Measurements from ENCODE around the gene ZDHHC13.

The ZDHHC13 gene, protein sequence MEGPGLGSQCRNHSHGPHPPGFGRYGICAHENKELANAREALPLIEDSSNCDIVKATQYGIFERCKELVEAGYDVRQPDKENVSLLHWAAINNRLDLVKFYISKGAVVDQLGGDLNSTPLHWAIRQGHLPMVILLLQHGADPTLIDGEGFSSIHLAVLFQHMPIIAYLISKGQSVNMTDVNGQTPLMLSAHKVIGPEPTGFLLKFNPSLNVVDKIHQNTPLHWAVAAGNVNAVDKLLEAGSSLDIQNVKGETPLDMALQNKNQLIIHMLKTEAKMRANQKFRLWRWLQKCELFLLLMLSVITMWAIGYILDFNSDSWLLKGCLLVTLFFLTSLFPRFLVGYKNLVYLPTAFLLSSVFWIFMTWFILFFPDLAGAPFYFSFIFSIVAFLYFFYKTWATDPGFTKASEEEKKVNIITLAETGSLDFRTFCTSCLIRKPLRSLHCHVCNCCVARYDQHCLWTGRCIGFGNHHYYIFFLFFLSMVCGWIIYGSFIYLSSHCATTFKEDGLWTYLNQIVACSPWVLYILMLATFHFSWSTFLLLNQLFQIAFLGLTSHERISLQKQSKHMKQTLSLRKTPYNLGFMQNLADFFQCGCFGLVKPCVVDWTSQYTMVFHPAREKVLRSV

GRCh38 chr11:19116971-19117759 lies at the start of gene ZDHHC13:
Gene ZDHHC13 (plus strand): TSS chr11:19117168. CDS start chr11:19117250, 82 bp downstream.
- DNase-seq, result peak; percentile 94

DNA sequence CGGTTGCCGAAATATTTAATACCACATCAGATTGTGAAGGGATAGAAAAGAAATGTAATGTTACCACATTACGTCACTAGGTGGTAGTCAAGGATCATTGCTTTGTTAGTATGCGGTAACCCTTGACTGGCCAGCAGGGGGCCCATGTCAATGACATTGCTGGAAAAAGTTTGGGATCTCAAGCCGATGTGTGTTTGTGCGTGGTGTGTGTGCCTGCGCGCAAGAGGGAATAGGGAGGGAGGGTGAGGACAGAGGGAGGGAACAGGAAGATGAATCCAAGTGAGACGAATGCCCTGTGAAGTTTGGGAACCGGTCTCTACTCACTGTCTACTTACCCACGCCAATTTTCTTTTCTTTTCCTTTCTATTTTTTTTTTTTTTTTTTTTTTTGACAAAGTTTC lies 45.7 kb upstream of the ZDHHC13 start:
- DNase-seq, result peak; percentile 40

- DNase-seq, result no peak
Observed at GRCh38 chr11:19072464-19072863, 44.5 kb upstream of the ZDHHC13 start.

DNA sequence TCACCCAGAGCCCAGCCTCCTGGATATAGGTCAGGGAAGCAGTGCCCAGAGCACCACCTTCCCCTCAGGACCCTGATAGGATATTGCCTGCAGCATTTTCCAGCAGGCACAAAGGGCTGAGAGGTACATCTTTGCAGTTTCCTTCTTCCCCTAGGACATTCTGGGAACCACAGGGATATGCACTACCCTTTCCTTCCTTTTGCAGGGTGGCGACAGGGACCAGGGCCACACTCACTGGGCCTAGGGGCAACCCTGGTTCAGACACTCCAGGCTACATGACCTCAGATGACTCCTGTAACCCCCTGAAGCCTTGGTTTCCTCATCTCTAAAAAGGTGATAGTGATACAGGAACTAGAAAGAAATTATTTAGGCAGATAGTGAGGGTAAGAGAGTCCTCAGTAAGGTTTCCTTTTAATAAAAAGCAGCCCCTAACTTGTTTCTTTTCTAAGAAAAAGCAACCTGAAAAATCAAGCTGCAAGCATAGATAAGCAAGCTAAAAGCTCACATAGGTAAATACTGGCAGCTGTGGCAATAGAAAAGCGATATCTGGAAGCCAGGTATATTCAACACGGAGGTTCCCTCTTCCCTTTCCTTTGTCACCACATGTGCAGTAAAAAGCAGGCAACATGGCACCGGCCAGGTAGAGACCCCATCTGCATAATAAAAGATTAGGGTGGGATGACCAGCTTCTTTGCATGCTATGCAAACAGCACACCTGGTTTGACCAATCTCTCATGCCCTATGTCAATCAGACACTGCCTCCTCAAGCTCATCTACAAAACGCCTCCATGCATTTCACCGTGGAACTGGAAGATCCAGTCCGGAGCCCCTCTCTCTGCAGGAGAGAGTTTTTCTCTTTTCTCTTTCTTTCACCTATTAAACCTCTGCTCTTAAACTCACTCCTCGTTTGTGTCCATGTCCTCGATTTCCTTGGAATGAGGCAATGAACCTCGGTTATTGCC lies 43.2 kb upstream of the ZDHHC13 start:
- DNase-seq, result no peak

GRCh38 chr11:19075636-19076035 lies 41.3 kb upstream of the ZDHHC13 start:
- no peak for DNase-seq

GRCh38 chr11:19076744-19077589 lies 40.0 kb upstream of the ZDHHC13 start:
- DNase-seq, result peak; percentile 51

DNA sequence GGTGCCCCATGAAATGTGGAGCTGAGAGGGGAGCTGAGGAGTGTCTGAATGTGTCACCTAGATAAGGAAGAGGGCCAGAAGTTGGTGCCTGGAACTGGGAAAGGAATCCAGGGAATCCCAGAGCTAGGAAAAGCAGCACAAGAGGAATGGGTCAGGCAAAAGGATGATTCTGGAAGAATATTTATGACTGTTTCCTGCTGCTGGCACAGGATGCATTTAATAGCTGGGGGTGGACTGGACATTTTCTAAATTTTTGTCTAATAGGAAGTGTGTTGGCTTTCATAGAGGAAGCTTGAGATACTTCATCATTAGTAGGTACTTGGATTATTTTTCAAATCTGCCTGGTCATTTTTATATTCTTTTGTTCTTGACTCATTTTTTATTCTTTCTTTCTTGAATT lies 39.0 kb upstream of the ZDHHC13 start:
- no peak for DNase-seq

DNA sequence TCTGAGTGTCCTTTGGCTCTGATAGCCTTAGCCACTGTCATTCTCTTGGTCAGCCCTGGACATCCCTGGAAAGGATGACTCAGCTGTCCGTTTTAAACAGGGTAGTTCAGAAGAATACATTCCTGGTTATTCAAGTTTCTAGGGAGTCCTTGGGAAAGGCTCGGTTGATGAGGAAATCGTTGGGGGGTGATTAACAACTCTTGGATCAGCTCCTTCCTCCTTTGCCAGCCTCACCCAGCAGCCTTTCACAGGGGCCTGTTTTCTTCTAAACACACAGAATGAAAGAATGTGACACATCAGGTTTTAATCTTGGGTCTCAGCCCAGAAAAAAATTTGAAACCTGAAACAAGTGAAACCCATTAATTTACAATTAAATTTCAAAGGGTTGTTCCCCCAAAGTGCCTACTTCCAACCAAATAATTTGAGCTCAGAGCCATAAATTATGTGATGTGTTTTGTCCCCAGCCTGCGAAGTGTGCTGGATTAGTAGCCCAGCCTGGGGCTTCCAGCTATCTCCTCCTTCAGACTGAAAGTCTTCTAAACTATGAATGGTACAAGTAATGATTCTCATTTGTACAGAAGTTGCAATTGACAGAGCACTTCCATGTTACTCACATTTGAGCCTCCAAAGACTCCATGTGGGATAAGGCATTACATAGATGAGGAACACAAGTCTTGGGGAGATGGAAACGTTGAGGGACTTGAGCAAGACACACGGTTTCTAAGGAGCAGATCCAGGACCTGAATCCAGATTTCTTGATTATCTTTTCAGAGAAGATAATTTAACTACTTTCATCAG lies 37.1 kb upstream of the ZDHHC13 start:
- no peak for DNase-seq

- no peak for DNase-seq
Observed at GRCh38 chr11:19080579-19080993, 36.4 kb upstream of the ZDHHC13 start.

DNA sequence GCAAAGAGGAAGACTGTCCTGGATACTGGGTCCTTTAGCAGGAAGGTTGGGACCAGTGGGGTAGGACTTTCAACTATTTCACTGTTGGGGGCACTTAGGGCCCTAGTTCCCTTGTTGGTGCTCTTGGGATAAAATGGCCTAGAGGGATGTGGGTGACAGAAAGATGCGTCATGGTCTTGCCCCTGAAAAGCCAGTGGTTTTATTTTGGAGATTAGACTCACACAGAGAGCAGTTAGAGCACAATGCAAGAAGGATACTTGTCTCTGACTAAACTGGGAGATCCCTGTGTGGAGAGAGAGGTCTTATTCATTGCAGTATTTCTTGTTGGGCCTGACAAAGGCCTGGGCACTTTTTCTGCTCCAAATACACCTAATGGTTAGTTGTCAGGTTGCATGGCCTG lies 33.8 kb upstream of the ZDHHC13 start:
- no peak for DNase-seq

DNA sequence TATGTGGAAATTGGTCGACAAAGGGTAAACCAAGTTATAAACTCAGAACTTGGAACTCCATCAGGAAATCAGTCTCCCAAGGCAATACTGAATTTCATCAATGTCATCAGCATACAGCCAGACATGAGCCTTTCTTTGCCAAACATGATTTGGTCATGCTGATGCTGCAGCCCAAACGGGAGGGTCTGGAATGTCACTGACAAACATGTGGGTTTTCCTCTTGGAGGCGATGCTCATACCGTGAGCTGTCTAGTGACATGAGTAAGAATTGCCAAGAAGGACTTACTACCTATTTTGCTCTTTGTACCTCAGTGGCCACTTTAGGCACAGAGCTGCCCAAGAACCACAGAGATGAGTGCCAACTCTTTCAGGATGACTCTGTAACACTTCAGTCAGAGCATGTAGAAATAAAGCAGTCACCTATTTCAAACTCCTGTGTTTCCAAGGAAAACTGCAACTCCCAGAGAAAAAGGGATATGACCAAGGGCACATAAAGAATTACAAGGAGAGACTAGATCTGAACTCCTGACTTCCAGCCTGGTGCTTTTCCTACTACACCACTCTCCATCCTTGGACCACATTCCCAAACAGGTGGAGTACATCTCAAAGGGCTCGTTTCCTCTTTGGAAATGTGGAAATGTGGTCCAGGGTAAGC lies 32.2 kb upstream of the ZDHHC13 start:
- no peak for DNase-seq

DNA sequence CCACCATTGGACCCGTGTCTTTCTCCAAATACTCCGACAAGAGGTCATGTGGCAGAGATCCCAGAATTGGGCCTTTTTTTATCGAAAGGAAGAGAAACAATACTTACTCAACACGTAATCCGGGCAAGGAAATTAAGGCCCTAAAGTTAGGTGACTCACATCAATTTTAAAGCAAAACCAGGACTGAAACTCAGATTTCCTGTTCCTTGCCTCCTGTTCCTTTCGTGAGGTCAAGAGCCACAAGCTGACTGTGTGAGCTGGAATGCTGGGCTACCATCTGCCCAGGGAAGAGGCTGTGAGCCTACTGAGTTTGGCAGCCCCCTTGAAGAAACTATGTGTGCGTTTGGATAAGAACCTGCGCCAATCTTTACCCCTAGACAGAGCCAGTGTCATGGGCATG lies 29.3 kb upstream of the ZDHHC13 start:
- DNase-seq, result no peak

DNA sequence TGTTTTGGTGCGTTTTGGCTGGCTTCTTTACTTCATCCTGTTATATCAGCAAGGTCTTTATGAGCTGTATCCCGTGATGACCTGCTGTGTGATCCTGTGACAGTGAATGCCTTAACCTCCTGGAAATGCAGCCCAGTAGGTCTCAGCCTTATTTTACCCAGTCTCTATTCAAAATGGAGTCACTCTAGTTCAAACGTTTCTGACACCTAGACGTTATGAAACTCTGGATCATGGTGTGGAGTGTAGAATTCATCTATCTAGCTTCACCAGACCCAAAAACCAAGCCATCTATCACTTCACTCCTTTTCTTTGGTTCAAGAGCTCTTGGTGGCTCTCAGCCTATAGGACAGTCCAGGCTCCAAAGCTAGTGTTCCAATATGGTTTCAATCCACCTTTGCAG lies 28.2 kb upstream of the ZDHHC13 start:
- no peak for DNase-seq

DNA sequence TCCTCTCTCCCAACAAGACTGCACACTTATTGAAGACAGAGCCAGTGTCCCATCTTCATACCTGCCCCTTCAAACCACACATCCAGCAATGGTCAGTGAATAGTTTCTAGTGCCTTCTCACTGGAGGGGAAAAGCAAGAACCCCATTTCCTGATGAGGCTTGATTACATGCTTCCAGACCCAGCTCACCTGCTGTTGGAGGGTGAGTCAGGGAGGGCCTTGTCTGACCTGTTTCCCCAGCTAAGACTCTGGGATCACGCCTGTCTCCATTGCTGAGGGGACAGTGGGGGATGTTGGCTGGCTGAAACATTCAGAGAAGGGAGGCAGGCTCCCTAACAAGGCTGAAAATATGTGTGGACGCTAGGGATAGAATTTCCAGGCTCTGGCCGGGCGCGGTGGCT lies 27.5 kb upstream of the ZDHHC13 start:
- DNase-seq, result no peak

DNA sequence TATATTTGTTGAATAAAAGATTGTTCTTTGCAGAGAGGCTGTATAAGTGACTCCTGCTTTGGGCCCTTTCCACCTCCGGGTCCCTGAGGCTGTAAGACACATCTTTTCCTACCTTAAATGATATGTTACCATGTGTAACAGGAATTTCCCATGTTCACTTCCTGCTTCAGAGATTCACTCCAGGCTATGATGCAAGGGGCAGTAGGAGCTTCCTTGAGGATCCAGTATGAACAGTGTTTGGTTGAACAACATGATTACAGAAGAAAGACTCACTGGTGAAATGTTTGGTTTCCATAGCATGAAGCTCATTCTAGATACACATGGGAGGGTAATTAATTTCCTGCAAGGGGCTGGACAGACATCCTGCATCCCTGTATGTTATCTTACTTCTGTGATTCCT lies 25.6 kb upstream of the ZDHHC13 start:
- DNase-seq, result no peak

- no peak for DNase-seq
Observed at GRCh38 chr11:19092342-19092741, 24.6 kb upstream of the ZDHHC13 start.

- no peak for DNase-seq
Observed at GRCh38 chr11:19092850-19093249, 24.1 kb upstream of the ZDHHC13 start.

DNA sequence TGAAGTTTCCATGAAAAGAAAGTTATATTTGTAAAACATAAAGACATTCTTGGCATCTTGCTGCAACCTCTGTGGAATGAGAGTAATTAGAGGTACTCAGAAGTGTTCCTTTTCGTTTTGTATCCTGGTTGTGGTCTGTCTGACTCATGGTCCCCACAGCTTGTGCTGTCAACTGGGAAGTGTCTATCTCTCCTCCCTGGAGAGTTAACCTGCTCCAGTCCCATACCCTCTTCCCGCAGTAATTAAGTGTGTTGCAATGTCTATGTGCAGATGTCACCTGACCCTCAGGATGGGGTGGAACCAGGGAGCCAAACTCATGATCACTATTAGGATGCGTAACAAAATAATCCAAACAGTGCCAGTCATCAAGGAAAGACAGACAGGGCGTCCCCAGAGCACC lies 23.0 kb upstream of the ZDHHC13 start:
- DNase-seq, result no peak

- DNase-seq, result no peak
Observed at GRCh38 chr11:19094859-19095258, 22.1 kb upstream of the ZDHHC13 start.

GRCh38 chr11:19099093-19099492 lies 17.9 kb upstream of the ZDHHC13 start:
- no peak for DNase-seq

Data from activated gamma-delta T cell treated with Interleukin-2 at 50 U/mL for 16 hours (primary cell).